GM08714 (cell line): ENCODE data around the gene NCSTN.
A peak's percentile ranks its signal among the peaks of the same experiment; 100 is the strongest.

ENCODE experiments used
- H3K4me3 ChIP-seq: fragments of 200-500 bp; sonication (Bioruptor generic); 2 replicates; pipeline ENCODE4 v1.5.1; 2014; ENCODE audit warnings: mild to moderate bottlenecking, low read length, inconsistent platforms
- ZNF274 ChIP-seq: IDR thresholded peaks from 2 replicates; pipeline ENCODE4 v1.6.1; 2012; ENCODE audit warnings: mild to moderate bottlenecking, low read depth, low read length

The NCSTN gene

DNA sequence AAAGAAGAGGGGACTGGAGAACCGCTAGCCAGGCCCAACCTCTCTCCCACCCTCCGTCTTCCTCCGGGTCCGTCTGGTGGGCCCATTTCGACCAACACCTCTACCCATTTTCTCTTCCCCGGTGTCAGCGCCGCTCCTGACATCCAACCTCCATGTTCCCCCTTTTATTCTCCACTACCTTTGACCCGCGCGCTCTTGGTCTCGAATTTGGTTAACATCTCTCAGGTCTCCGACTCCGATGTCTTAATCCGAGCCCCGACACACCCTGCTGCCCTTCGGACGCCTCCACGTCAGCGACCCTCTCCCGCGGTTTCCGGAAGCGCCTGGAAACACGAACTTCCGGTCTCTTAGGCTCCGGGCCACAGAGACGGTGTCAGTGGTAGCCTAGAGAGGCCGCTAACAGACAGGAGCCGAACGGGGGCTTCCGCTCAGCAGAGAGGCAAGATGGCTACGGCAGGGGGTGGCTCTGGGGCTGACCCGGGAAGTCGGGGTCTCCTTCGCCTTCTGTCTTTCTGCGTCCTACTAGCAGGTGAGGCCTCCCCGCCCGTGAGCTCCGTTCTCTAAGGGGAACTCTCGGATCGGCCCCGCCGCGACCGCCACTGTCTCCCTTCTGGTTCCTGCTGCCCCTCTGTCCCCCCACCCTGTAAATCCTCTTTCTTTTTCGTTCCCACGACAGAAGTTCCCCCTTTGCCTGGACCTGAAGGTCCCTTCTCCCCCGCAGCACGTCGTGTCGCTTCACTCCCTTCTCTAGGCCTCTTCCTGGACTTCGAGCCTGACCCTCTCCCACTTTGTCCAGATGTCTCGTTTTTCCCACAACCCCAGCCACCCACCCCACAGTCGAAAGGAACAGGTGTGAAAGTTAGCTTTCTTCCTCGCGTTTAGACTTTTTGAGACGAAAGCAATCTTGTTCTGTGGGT lies at the start of gene NCSTN, which contains the start of gene COPA:
Gene NCSTN, plus strand, starts transcription at position 431 of the 917 bp plus-strand sequence. Its CDS starts 14 bp downstream, at position 445.
Gene COPA, minus strand, starts transcription at position 298 of the 917 bp plus-strand sequence. Its CDS starts 80 bp downstream, at position 218.
- peak within 1 kb of the TSS; percentile 76 for H3K4me3 ChIP-seq
- no peak for TF ChIP-seq ZNF274

DNA sequence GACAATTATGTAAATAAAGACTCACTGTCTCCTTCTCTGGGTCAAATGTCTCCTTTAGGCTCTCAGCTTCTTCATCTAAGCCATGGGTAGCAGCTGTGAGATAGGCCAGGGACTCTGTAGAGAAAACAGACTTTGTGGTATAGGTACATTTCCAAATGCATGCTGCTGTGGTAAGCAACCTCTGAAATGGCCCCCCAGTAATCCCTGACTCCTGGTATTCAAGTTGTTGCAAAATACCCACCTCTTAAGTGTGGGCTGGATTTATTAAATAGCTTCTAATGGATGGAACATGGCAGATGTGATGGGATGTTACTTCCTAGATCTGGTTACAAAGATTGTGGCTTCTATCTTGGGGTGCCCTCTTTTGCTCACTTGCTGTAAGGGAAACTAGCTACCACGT lies 47.1 kb upstream of the NCSTN start:
- TF ChIP-seq ZNF274 = no peak
- no peak overlapping the region for H3K4me3 ChIP-seq

- no peak overlapping the region for H3K4me3 ChIP-seq
- TF ChIP-seq ZNF274 = no peak
Observed at GRCh38 chr1:160300173-160300572, 43.0 kb upstream of the NCSTN start.

GRCh38 chr1:160307118-160307791 lies 35.9 kb upstream of the NCSTN start:
- H3K4me3 ChIP-seq = no peak overlapping the region
- TF ChIP-seq ZNF274 = no peak

GRCh38 chr1:160308451-160309184 lies 34.6 kb upstream of the NCSTN start:
- H3K4me3 ChIP-seq = no peak overlapping the region
- TF ChIP-seq ZNF274 = no peak

GRCh38 chr1:160309185-160309557 lies 34.0 kb upstream of the NCSTN start:
- TF ChIP-seq ZNF274 = no peak
- H3K4me3 ChIP-seq = no peak overlapping the region

DNA sequence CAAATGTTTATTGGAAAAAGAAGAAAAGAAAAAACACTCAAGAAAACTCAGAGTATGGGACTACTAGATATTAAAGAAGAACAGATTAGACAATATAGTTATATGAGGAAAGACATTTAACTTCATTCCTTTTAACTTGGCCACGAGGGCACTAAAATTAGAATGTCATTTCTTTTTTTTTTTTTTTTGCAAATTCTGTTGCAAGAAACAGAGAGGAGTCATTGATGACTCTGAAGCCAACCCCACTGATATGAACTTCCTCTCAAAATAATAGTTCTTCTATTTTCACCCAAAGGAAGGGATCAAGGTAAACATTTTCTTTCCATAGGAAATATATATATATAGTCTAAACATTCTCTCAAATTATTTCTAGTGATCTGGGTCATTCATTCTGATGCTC lies 33.6 kb upstream of the NCSTN start:
- no peak for TF ChIP-seq ZNF274
- H3K4me3 ChIP-seq = no peak overlapping the region

DNA sequence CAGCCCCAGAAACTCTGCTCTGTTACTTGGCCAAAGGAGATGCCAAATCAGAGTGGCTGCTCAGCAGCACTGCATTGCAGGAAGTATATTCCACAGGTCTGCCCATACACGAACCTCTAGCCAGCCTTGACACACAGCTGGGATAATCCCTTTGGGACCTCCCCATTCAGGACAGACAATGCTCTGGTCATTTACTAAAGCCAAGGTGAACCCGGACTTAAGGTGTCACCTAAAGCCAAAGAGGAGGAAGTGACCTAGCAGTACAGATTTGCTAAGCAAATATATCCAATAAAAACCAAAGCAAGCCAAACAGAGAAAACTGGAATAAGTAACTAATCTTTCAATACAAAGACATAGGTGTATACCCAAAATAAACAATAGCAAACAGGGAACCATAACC lies 27.8 kb upstream of the NCSTN start:
- no peak overlapping the region for H3K4me3 ChIP-seq
- no peak for TF ChIP-seq ZNF274

DNA sequence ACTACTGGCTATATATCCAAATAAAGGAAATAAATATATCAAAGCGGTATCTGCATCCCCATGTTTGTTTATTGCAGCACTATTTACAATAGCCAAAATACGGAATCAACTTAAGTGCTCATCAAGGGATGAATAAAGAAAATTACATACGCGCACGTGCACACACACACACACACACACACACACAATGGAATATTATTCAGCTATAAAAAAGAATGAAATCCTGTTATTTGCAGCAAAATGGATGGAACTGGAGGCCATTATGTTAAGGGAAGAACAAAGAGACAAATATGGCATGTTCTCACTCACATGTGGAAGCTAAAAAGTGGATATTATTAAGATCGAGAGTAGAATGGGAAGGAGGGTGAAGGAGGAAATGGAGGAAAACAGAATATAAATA lies 20.4 kb upstream of the NCSTN start:
- TF ChIP-seq ZNF274 = no peak
- H3K4me3 ChIP-seq = no peak overlapping the region

DNA sequence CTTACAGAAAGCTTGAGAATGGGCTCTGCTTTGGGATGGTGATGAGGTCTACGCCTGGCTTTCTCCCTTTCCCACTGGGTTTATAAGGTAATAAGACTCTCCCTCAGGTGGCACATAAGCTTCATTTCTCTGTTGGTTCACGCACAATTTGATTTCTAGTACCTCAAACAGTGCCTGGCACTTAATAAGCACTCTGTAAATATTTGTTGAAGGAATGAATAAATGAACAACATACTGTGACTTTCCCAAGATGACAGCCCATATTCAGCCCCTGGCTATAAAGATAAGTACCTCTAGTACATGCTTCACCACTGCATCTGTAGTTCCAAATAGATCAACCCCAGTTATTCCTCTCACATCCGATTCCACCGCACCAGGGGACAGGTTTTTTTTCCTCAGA lies 17.9 kb upstream of the NCSTN start:
- H3K4me3 ChIP-seq = no peak overlapping the region
- TF ChIP-seq ZNF274 = no peak

GRCh38 chr1:160326418-160326817 lies 16.8 kb upstream of the NCSTN start:
- H3K4me3 ChIP-seq = no peak overlapping the region
- TF ChIP-seq ZNF274 = no peak

DNA sequence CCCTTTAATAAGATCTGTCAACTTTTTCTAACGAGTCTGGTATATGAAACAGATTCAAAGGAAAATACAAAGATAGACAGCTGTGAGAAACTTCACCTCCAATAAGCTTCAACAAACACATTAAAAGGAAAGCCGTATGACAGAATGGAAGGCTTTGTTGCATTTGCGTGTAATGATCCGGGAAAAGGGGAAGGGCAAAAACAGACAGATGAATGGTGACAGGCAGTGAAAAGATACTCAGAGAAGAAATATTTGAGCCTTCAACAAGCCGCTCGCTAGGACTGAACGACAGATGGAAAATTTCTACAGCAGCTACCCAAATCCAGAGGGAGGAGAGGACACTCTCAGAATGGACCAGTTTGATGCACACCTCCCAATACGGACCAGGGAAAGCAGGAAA lies 15.0 kb upstream of the NCSTN start:
- H3K4me3 ChIP-seq = no peak overlapping the region
- TF ChIP-seq ZNF274 = no peak

DNA sequence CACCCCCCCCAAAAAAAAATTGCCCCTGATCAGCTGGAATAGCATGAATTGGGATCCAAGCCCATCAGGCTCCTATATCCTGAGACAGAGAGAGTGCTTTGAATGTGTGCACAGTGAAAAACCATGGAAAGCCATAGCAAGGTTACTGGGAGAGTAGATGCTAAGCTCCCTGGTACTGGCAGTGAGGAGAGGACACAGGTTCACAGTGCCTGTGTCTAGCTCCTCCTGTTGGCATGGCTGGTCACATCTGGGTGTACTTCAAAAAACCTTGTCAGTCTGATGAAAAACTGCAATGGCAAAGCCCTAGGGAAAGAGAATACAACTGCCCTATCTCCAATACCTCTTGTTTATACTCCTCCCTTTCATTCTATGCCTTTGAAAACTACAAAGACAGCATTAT lies 13.1 kb upstream of the NCSTN start:
- no peak for TF ChIP-seq ZNF274
- H3K4me3 ChIP-seq = no peak overlapping the region

DNA sequence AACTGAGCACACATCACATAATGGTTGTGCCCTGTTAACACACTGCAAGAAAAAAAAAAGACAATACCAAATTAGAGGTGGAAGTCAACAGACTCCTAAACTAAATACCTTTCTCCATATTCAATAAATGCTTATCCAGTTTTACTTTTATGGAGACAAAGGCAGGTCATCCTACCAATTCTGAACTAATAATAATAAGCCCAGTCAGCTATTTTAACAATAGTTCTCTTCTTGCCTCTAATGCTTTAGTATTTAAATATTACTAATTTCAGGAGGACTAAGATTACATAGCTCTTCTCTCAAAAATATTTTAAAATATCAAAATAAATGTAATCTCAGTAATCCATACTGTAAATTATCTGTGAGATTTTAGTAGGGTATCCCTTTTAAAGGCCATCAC lies 10.7 kb upstream of the NCSTN start:
- no peak for TF ChIP-seq ZNF274
- H3K4me3 ChIP-seq = no peak overlapping the region
